HUDEP-2 (cell line): ENCODE measurements around the gene KPNA1.

Experiments used
- DNase-seq, 76 experiments: peaks; one replicate each; lab custom pipeline; 2025; ENCODE audit not compliant: unreplicated experiment in 76 of 76; lab: John Stamatoyannopoulos, UW

Gene KPNA1

GRCh38 chr3:122391681-122392446 lies 122.9 kb downstream of the KPNA1 start:
- DNase-seq = no peak

- peak in 7 of 76 experiments; percentile 1 to 29 (median 6) for DNase-seq
Observed at GRCh38 chr3:122390665-122391064, 124.1 kb downstream of the KPNA1 start.

GRCh38 chr3:122389892-122390291 lies 124.8 kb downstream of the KPNA1 start:
- DNase-seq = no peak

- no peak for DNase-seq
Observed at GRCh38 chr3:122389197-122389596, 125.5 kb downstream of the KPNA1 start.

DNA sequence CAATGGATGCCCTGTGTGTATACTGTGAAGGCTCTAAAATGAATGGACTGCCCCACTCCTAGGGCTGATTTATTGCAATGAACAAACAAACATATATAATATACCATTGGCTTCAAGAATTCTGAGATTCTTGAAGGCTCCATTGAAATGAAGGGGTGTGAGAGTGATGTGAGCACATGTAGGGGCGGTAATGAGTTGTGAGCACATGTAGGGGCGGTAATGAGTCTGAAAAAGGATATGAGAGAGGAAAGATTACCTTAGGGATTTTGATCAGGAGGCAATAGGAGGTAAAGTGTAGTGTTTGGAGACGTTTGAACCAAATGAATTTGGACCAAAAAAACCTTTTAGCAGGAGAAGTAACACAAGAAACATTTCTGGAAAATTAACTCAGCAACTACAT lies 127.0 kb downstream of the KPNA1 start:
- DNase-seq = no peak

DNA sequence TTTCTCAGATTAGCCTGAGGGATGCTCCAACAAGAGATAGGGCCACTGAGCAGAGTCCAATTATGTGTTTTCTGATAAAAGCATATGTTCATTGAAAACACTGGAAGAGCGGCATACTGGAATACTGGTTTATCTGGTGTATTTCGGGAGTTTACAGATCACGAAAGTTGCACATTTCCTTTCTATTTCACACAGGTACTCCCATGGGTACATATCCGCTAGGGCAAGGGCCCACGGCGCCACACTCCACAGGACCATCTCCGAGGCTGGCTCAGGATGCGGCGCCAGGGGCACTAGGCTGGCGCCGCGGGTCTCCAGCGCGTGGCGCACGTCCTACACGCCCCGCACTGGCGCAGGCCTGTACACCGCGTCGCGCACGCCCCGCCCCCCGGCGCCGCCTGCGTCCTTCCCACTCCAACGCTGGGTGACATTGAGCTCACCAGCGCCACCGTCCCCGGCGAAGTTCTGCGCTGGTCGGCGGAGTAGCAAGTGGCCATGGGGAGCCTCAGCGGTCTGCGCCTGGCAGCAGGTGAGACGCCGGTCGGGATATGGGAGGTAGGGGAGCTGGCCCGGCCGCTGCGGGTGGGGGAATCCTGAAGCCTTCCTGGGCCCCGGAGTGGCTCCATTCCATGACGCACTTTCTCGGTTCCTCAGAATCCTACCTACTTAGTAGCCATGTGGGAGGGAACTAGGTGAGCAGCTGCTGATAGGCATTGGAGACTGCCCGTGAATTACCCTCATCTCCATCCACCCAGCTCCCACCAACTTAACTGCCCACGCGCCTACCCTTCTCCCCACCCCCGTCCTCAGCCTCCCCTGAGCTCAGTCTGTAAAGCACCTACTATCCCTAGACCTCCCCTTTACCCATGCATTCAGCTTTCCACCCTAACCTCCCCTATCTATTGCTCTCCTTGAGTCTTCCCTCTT lies 130.7 kb downstream of the KPNA1 start, which contains the start of gene FAM162A:
Gene FAM162A (plus strand): TSS at position 412 of the 927 bp plus-strand sequence. CDS start 84 bp downstream, at position 496.
- peak in 75 of 76 experiments; percentile 25 to 93 (median 88) for DNase-seq

DNA sequence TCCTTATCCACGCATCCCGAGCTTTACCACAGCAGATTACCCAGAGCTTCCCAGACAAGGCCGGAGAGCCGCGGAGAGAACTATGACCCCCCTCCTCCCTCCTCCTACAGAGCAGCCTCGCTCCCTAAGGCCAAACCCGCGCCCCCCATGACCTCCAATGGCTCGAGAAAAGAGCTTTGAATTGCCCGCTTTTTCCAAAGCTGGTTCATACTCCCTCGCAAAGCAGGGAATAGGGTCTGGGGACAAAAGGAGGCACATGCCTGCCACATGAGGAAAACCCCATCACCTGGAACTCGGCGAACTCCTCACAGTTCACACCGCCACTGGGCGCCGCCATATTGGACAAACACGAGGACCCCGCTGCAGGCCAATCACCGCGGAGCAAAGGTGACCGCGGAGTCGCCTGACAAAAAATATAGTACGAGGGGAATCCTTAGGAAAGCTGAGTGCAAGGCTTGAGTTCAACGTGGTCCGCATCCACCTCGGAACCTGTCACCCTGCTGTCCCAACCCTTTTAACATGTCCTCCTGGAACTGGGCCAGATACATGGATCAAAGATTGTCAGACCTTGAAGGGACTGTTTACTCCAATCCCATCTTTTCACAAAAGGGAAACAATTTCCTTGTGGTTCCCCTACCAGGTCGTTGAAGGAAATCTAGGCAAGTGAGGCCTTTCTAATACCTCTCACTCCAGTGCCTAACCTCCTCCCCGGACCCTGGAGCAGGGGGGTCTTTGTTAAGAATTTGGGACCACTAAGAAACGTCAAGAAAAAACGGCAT lies 131.7 kb downstream of the KPNA1 start, which contains the start of gene MIX23:
Gene MIX23 (minus strand): TSS at position 344 of the 779 bp plus-strand sequence. CDS start 7 bp downstream, at position 337.
- DNase-seq = peak in 74 of 76 experiments; percentile 34 to 90 (median 77)

DNA sequence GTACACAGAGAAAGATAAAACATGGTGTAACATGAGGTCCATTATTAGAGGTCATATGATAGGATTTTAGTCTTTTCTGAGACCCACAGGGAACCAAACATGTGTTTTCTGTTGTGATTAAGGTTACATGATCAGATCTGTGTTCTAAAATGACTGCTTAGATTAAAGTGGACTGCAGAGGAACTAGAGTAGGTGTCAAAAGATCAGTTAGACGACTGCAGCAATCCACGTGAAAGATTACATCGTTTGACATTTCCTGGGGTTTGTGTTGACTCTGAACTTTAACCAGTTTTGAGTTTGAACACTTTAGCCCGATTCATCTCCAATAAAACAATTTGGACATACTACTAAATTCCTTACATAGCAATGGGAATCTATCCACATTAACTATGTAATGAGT lies 136.8 kb downstream of the KPNA1 start:
- no peak for DNase-seq

GRCh38 chr3:122374034-122374433 lies 140.7 kb downstream of the KPNA1 start:
- no peak for DNase-seq
